BJ (cell line): ENCODE results near the gene EPS8L3. TPM values are rescaled to one million over a fixed set of nuclear protein-coding genes. Genes with fewer than 3 reads are reported as not detected.
A peak's percentile ranks its signal among the peaks of the same experiment; 100 is the strongest.

Experiments used
- CTCF ChIA-PET: fragments of 350-600 bp; formaldehyde crosslinking; extraction: SDS; loops from one replicate; lab custom pipeline; 2021; ENCODE audit warnings: antibody characterized with exemption, inconsistent platforms; lab: Yijun Ruan, JAX
- POLR2A ChIA-PET: fragments of 300-600 bp; sonication (Branson Sonifier 250); formaldehyde crosslinking; extraction: SDS; loops from one replicate; lab custom pipeline; 2021; ENCODE audit warnings: antibody characterized with exemption; lab: Charles Lee
- DNase-seq: peaks from one replicate; pipeline ENCODE4 v3.0.0-alpha.2; 2011; ENCODE audit warnings: low read depth
- H3K27me3 ChIP-seq: 2 replicates; pipeline ENCODE4 v1.6.0; 2011; ENCODE audit warnings: low read length; ENCODE audit not compliant: control insufficient read depth, insufficient read depth
- H3K36me3 ChIP-seq: 2 replicates; pipeline ENCODE4 v1.5.1; 2011; ENCODE audit warnings: low read length; ENCODE audit not compliant: control insufficient read depth, insufficient read depth
- H3K4me3 ChIP-seq: 2 replicates; pipeline ENCODE4 v1.5.1; 2011; ENCODE audit warnings: low read depth, mild to moderate bottlenecking, control low read depth, low read length
- CTCF ChIP-seq: IDR thresholded peaks from 2 replicates; pipeline ENCODE4 v1.5.1; 2011; ENCODE audit warnings: low read depth, mild to moderate bottlenecking, control low read depth, inconsistent platforms, low read length, moderate library complexity; ENCODE audit not compliant: insufficient read depth
- polyA plus RNA-seq: library from polyadenylated mRNA; depleted of rRNA; stranded (reverse); fragments of >200 nt; gene quantifications from 2 replicates; pipeline ENCODE4 v1.2.3, GENCODE V29; 2011

EPS8L3 gene
- polyA plus RNA-seq, 1 experiment, result not detected

GRCh38 chr1:109740615-109741373 is 22.9 kb downstream of the EPS8L3 start, which contains the start of gene GSTM3:
TSS of gene GSTM3 (minus strand) at chr1:109741038. CDS start at chr1:109740287, 751 bp downstream.
- DNase-seq, result no peak
- CTCF ChIA-PET, result interaction anchor here (2.0 kb wide), 1 partner anchor 9 kb away, joined by 7 read pairs; no protein-coding TSS in a partner anchor
- H3K36me3 ChIP-seq, result peaks cover 2% of the 10 kb centered on the region; the same call in 1 of the 2 replicates
- TF ChIP-seq CTCF, result no peak
- POLR2A ChIA-PET, result no interaction called here
- H3K27me3 ChIP-seq, result peaks cover 4% of the 10 kb centered on the region
- peak within 1 kb of the TSS; percentile 84 for H3K4me3 ChIP-seq

- CTCF ChIA-PET, result interaction anchor here (0.7 to 2.0 kb wide), 2 partner anchors 10 to 91 kb away, joined by 3 to 7 read pairs; no protein-coding TSS in a partner anchor
- no peak for DNase-seq
- H3K36me3 ChIP-seq, result peaks cover 2% of the 10 kb centered on the region; the same call in 1 of the 2 replicates
- peak overlapping the region; percentile 84 for H3K4me3 ChIP-seq
- POLR2A ChIA-PET, result interaction anchor here (0.5 to 0.6 kb wide), 2 partner anchors 85 to 145 kb away, joined by 4 to 5 read pairs; no protein-coding TSS in a partner anchor
- H3K27me3 ChIP-seq, result peaks cover 4% of the 10 kb centered on the region
- TF ChIP-seq CTCF, result no peak
Observed at GRCh38 chr1:109739738-109740614, 23.7 kb downstream of the EPS8L3 start.

- H3K36me3 ChIP-seq, result peaks cover 2% of the 10 kb centered on the region; the same call in 1 of the 2 replicates
- no peak for TF ChIP-seq CTCF
- no peak for DNase-seq
- peaks cover 2% of the 10 kb centered on the region for H3K27me3 ChIP-seq
- ChIA-PET CTCF (interaction anchor here (1.4 kb wide), 1 partner anchor 15 kb away, joined by 4 read pairs; no protein-coding TSS in a partner anchor), POLR2A (no interaction called here)
- H3K4me3 ChIP-seq, result no peak overlapping the region
Observed at GRCh38 chr1:109733236-109733870, 30.4 kb downstream of the EPS8L3 start.

- Histone ChIP-seq H3K4me3 (no peak overlapping the region), H3K27me3 (peaks cover 2% of the 10 kb centered on the region), H3K36me3 (no peaks in the 10 kb centered on the region)
- no peak for TF ChIP-seq CTCF
- ChIA-PET CTCF (no interaction called here), POLR2A (no interaction called here)
- no peak for DNase-seq
Observed at GRCh38 chr1:109732390-109732881, 31.3 kb downstream of the EPS8L3 start.
